Smooth muscle cell (in vitro differentiated cells): ENCODE measurements around the gene GPHN. TPM values are rescaled to one million over a fixed set of nuclear protein-coding genes. Genes with fewer than 3 reads are reported as not detected.

Source experiments
- DNase-seq: peaks from one replicate; lab custom pipeline; 2025; ENCODE audit not compliant: unreplicated experiment; lab: John Stamatoyannopoulos, UW
- H2AFZ ChIP-seq: fragments of 200-600 bp; sonication (generic); 2 replicates; pipeline ENCODE4 v1.6.0; 2016; ENCODE audit warnings: antibody characterized with exemption, low read depth, mild to moderate bottlenecking
- H3F3A ChIP-seq: fragments of 200-600 bp; sonication (generic); 2 replicates; pipeline ENCODE4 v1.6.0; 2017; ENCODE audit warnings: antibody characterized with exemption, low read depth
- H3K27ac ChIP-seq: fragments of 200-600 bp; sonication (generic); 2 replicates; pipeline ENCODE4 v1.5.1; 2016; ENCODE audit warnings: low read depth, mild to moderate bottlenecking
- H3K27me3 ChIP-seq: fragments of 200-600 bp; sonication (generic); 2 replicates; pipeline ENCODE4 v1.6.1; 2016; ENCODE audit warnings: low read depth, mild to moderate bottlenecking
- H3K36me3 ChIP-seq: fragments of 200-600 bp; sonication (generic); 2 replicates; pipeline ENCODE4 v1.5.1; 2016; ENCODE audit warnings: low read depth
- H3K4me1 ChIP-seq: fragments of 200-600 bp; sonication (generic); 2 replicates; pipeline ENCODE4 v1.5.1; 2016; ENCODE audit warnings: low read depth
- H3K4me2 ChIP-seq: fragments of 200-600 bp; sonication (generic); 2 replicates; pipeline ENCODE4 v1.6.0; 2016; ENCODE audit warnings: mild to moderate bottlenecking
- H3K4me3 ChIP-seq: fragments of 200-600 bp; sonication (generic); 2 replicates; pipeline ENCODE4 v1.5.1; 2016; ENCODE audit warnings: mild to moderate bottlenecking
- H3K79me2 ChIP-seq: fragments of 200-600 bp; sonication (generic); 2 replicates; pipeline ENCODE4 v1.6.0; 2016; ENCODE audit warnings: low read depth, mild to moderate bottlenecking
- H3K9ac ChIP-seq: fragments of 200-600 bp; sonication (generic); 2 replicates; pipeline ENCODE4 v1.6.0; 2016; ENCODE audit warnings: low read depth
- H3K9me3 ChIP-seq: fragments of 200-600 bp; sonication (generic); replicated peaks from 2 replicates; pipeline ENCODE4 v1.5.1; 2016; ENCODE audit warnings: low read depth
- H4K20me1 ChIP-seq: fragments of 200-600 bp; sonication (generic); 2 replicates; pipeline ENCODE4 v1.6.0; 2016; ENCODE audit warnings: low read depth
- WGBS: methylation state at CpG from one replicate; pipeline ENCODE4 v1.1.7; 2016; ENCODE audit warnings: low lambda C conversion rate; 5-methylcytosine and 5-hydroxymethylcytosine counted together
- polyA plus RNA-seq: library from polyadenylated mRNA; unstranded; fragments of >200 nt; fragmentation: Nextera tagmentation; extraction: Ambion mirVana; gene quantifications from 2 replicates; pipeline ENCODE4 v1.2.1, GENCODE V29; 2016
- total RNA-seq: library from RNA; depleted of rRNA; stranded (reverse); fragments of >200 nt; gene quantifications from 2 replicates; pipeline ENCODE4 v1.2.3, GENCODE V29; 2014
- TF ChIP-seq, protein P1 (sequence below): fragments of 200-600 bp; sonication (generic); IDR thresholded peaks from 2 replicates; pipeline ENCODE4 v1.5.1; 2017; ENCODE audit warnings: borderline replicate concordance, mild to moderate bottlenecking, antibody characterized with exemption; ENCODE audit not compliant: insufficient read depth, poor library complexity, severe bottlenecking

The GPHN gene
- total and polyA plus RNA-seq, 2 experiments from 2014 or later: 8.6 to 18.9 TPM

GRCh38 chr14:66910311-66910840 lies 402.4 kb downstream of the GPHN start:
- Histone ChIP-seq H4K20me1 (no peaks in the 10 kb centered on the region), H2AFZ (no peak overlapping the region), H3F3A (no peaks in the 10 kb centered on the region), H3K9ac (no peak overlapping the region), H3K27me3 (no peaks in the 10 kb centered on the region), H3K79me2 (no peaks in the 10 kb centered on the region), H3K4me2 (no peak overlapping the region), H3K4me1 (no peaks in the 10 kb centered on the region), H3K27ac (no peak overlapping the region), H3K4me3 (no peak overlapping the region), H3K9me3 (no peaks in the 10 kb centered on the region), H3K36me3 (no peaks in the 10 kb centered on the region)
- WGBS: 95% methylated on average over 1 of the region's 1 CpG
- TF ChIP-seq, protein P1, sequence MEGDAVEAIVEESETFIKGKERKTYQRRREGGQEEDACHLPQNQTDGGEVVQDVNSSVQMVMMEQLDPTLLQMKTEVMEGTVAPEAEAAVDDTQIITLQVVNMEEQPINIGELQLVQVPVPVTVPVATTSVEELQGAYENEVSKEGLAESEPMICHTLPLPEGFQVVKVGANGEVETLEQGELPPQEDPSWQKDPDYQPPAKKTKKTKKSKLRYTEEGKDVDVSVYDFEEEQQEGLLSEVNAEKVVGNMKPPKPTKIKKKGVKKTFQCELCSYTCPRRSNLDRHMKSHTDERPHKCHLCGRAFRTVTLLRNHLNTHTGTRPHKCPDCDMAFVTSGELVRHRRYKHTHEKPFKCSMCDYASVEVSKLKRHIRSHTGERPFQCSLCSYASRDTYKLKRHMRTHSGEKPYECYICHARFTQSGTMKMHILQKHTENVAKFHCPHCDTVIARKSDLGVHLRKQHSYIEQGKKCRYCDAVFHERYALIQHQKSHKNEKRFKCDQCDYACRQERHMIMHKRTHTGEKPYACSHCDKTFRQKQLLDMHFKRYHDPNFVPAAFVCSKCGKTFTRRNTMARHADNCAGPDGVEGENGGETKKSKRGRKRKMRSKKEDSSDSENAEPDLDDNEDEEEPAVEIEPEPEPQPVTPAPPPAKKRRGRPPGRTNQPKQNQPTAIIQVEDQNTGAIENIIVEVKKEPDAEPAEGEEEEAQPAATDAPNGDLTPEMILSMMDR: no peak
- DNase-seq: no peak

DNA sequence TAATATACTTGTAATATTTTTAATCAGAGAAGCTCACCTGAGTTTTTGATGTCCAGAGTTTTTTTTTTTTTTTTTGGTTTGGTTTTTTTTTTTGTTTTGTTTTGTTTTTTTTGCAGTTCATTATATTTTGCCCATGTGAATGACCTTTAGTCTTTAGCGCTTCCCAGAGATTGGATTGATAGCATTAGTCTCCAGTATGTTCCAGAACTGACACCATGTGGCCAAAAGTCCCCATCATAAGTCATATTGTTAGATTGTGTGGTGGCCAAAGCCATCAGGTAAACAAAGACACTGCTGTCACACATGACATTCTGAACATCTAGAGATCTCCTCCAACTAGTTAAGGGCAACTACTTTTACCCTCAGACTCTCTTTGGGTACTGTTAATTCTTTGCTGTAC lies 408.5 kb downstream of the GPHN start:
- no peak overlapping the region for H2AFZ ChIP-seq
- no peaks in the 10 kb centered on the region for H3K27me3 ChIP-seq
- 95% methylated on average over 1 of the region's 1 CpG for WGBS
- DNase-seq: no peak
- TF ChIP-seq, protein P1: no peak
- no peaks in the 10 kb centered on the region for H3K9me3 ChIP-seq
- H3K9ac ChIP-seq: no peak overlapping the region
- H3K4me3 ChIP-seq: no peak overlapping the region
- no peak overlapping the region for H3K4me2 ChIP-seq
- no peaks in the 10 kb centered on the region for H3K4me1 ChIP-seq
- no peaks in the 10 kb centered on the region for H3F3A ChIP-seq
- H3K36me3 ChIP-seq: no peaks in the 10 kb centered on the region
- no peaks in the 10 kb centered on the region for H3K79me2 ChIP-seq
- no peaks in the 10 kb centered on the region for H4K20me1 ChIP-seq
- H3K27ac ChIP-seq: no peak overlapping the region

GRCh38 chr14:66918527-66918926 lies 410.6 kb downstream of the GPHN start:
- Histone ChIP-seq H3K27ac (no peak overlapping the region), H3K79me2 (no peaks in the 10 kb centered on the region), H3F3A (no peaks in the 10 kb centered on the region), H3K27me3 (no peaks in the 10 kb centered on the region), H3K4me2 (no peak overlapping the region), H4K20me1 (no peaks in the 10 kb centered on the region), H3K9ac (no peak overlapping the region), H3K9me3 (no peaks in the 10 kb centered on the region), H3K4me1 (no peaks in the 10 kb centered on the region), H3K4me3 (no peak overlapping the region), H2AFZ (no peak overlapping the region), H3K36me3 (no peaks in the 10 kb centered on the region)
- TF ChIP-seq, protein P1: no peak
- WGBS: 79% methylated on average over 5 of the region's 5 CpGs
- DNase-seq: no peak

- H2AFZ ChIP-seq: no peak overlapping the region
- 100% methylated on average over 1 of the region's 1 CpG for WGBS
These were observed 412.2 kb downstream of the GPHN start for GRCh38 chr14:66920196-66920595.

More at GRCh38 chr14:66920196-66920595, 412.2 kb downstream of the GPHN start:
- Histone ChIP-seq H3K4me2 (no peak overlapping the region), H3K79me2 (no peaks in the 10 kb centered on the region), H4K20me1 (no peaks in the 10 kb centered on the region), H3K36me3 (no peaks in the 10 kb centered on the region), H3K27me3 (no peaks in the 10 kb centered on the region), H3F3A (no peaks in the 10 kb centered on the region), H3K9me3 (no peaks in the 10 kb centered on the region), H3K9ac (no peak overlapping the region), H3K4me3 (no peak overlapping the region), H3K4me1 (no peaks in the 10 kb centered on the region), H3K27ac (no peak overlapping the region)
- TF ChIP-seq, protein P1: no peak
- DNase-seq: no peak
